HG03139 (cell line): ENCODE results near the gene PNMT.

Experiments used
- ATAC-seq: cut with Tn5 transposase; IDR thresholded peaks from one replicate; pipeline ENCODE4 v1.9.1; 2021; ENCODE audit not compliant: unreplicated experiment

PNMT gene, protein sequence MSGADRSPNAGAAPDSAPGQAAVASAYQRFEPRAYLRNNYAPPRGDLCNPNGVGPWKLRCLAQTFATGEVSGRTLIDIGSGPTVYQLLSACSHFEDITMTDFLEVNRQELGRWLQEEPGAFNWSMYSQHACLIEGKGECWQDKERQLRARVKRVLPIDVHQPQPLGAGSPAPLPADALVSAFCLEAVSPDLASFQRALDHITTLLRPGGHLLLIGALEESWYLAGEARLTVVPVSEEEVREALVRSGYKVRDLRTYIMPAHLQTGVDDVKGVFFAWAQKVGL

DNA sequence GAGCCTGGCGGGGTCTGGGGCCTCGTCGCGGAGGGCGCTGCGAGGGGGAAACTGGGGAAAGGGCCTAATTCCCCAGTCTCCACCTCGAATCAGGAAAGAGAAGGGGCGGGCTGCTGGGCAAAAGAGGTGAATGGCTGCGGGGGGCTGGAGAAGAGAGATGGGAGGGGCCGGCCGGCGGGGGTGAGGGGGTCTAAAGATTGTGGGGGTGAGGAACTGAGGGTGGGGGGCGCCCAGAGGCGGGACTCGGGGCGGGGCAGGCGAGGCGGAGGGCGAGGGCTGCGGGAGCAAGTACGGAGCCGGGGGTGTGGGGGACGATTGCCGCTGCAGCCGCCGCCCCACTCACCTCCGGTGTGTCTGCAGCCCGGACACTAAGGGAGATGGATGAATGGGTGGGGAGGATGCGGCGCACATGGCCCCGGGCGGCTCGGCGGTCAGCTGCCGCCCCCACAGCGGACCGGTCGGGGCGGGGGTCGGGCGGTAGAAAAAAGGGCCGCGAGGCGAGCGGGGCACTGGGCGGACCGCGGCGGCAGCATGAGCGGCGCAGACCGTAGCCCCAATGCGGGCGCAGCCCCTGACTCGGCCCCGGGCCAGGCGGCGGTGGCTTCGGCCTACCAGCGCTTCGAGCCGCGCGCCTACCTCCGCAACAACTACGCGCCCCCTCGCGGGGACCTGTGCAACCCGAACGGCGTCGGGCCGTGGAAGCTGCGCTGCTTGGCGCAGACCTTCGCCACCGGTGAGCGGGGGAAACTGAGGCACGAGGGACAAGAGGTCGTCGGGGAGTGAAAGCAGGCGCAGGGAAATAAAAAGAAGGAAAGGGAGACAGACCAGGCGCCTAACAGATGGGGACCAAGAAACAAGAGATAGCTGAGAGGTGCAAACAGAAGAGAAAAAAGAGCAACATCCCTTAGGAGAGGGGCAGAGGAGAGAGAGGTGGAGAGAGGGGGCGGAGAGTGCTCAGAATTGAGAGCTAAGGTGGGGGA lies at the start of gene PNMT:
PNMT (plus strand) TSS at position 509 of the 980 bp plus-strand sequence; CDS start at position 532, 23 bp downstream.
- no peak for ATAC-seq

DNA sequence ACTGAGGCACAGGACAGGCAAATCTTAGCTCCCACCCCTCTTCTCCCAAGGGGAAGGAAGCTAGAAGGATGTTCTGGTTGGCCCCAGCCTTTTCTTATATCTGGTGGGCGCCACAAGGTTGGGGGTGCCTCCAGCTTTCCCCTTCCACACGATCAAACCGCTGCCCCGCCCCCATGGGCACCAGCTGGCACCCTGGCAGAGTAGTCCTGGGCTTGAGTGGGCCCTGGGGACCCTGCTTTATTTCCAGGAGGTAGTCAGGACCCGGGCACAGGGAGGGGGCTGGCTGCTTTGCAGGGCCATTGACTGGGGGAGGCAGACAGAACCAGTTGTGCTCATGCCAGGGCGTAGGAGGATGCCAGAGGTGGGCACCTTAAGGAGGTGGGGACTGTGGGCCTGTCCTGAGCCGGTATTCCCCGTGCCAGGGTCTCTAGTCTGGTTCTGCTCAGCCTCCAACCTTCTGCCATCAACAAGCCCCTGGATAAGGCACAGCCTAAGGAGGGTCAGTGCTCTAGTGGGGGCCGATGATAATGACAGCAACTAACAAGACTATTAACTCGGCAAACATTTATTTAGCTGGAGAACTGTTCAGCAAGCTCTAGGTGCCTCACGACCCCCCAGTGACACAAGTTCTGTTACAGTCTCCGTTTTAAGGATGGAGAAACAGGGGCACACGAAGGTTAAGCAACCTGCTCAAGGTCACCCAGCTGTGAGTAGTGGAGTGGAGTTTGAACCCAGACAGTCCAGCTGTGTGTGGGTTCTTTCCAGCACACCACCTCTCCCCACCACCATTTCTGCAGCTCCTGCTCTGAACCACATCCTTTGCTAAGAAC lies 49.1 kb upstream of the PNMT start:
- no peak for ATAC-seq

DNA sequence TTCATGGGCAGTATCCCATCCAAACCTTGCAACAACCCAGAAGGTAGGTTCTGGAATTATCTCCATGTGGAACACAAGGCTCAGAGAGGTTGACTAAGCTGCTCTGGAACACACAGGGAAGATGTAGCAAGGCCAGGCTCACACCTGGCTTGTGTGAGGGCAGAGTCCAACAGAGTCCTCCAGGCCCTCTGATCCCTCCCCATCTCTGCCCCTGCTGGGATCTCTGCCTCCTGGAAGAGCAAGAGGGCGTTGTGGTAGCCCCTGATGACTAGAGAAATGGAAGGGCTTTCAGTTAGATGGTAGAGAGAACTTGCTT lies 48.5 kb upstream of the PNMT start:
- ATAC-seq, result no peak

DNA sequence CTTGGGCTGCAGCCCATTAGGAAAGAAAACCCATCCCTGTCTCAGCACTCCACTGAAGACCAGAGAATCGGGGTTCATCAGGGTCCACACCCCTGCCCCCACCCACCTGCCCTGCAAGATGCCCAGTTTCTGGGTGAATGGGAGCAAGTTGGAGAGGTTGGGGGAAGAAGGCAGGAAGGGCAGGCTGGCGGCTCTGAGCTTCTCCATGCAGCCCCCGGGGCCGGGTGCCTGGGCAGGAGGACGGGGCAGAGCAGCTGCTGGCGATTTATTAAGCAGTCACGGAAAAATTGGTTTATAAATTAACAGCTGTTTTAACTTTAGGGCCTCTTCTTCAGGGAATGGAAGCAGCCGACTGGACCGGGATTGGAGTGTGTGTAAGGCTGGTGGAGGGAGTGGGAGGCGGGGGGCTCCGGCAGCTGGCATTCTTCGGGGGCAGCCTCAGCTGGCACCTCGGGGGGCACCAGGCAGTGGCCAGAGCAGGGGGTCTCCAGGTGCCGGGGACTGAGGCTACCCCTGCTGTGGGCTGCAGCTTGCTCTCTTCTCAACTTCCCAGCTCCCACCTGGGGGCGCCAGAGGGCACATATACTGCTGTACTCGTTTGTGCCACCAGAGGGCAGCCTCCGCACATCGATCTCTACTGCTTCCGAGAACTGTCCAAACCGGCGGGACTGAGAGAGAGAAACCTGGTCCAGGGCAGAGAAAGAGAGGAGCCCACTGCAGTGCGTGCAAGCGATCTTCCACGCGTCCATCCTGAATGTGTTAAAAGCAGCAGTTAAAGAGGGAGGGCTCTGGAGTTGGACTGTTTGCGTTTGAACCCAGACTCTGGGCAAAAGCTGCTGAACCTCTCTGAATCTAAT lies 46.5 kb upstream of the PNMT start:
- ATAC-seq, result no peak

DNA sequence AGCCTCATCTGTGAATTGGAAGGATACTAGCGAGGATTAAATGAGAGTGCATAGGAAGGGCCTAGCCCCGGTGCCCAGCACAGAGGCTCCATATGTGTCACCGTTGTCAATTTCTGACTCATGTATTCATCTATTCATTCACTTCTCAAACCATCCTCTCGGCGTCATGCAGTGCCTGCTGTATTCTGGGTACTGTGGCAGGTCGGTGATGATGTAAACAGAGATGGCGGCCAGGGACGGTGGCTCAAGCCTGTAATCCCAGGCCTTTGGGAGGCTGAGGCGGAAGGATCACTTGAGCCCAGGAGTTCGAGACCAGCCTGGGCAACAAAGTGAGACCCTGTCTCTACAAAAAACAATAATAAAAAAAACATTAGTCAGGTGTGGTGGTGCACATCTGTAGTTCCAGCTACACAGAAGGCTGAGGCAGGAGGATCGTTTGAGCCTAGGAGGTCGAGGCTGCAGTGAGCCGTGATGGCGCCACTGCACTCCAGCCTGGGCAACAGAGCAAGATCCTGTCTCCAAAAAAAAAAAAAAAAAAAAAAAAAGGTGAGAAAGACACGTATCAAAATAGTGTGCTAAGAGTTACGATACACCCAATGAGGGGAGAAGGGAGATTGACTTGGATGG lies 45.8 kb upstream of the PNMT start:
- no peak for ATAC-seq

DNA sequence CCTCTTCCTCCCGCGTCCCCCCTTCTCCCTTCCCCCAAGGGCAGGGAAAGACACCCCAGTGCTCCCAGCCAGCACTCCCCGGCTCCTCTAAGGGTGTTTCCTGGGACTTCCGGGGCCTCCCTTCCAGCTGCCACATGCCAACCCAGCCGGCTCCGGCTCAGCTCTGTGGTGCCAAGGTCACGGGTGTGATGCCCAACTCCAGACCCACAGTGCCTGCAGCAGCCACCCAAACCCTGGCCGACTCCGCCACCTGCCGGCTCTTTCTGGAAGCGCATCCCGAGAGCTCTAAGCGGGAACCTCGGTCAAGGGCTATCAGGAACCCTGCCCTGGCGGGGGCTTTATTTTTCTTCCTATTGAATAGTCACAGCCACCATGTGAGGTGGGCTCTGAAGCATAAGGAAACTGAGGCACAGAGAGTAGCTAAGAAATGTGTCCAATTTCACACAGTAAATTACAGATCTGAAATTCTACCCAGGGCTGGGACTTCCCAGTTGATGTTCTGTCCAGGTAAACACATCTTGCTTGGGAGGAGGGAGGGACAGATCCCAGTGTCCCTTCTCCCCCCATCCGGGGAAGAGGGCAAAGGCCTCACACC lies 44.8 kb upstream of the PNMT start:
- ATAC-seq, result no peak

DNA sequence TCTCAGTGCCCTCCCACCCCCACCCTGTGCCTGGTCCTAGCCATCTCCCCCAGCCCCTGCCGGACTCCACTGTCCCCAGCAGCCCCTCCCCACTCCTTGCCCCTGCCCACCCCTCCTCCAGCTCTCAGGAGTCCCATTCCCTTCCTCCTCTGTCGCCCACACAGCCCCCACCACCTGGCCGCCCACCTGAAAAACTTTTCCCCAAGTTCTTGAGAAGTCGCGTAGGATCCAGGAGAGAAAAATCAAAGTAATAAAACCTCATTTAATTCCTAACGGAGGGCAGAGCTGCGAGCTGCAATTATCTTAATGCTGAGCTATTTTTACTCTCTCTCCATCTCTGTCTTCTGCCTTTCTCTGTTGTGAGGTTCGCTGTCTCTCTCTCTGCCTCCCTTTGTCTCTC lies 43.9 kb upstream of the PNMT start:
- ATAC-seq, result no peak

DNA sequence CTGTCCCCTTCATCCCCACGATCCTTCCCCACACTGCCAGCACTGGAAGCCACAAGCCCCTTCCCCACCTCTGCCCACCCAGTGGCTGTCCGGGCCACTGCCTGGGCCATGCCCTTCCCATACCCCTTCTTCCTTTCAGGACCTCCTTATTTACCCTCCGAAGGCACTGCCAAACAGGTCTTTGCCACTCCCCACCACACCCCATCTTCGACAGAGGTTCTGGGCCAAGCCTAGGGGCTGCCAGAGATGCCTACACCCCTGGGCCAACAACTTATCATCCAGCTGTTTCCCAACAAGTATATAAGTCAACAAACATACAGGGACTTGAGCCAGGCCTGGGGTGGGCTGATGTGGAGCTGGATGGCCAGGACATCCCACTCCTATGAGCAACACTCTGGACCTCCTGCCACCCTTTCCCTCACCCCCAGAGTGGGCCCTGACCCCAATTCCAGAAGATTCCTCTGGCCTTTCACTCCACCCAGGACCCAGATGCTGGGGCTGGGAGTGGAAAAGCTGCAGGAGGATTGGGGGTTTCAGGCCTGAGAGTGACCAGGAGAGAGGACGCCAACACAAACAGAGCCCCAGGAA lies 43.0 kb upstream of the PNMT start:
- no peak for ATAC-seq

DNA sequence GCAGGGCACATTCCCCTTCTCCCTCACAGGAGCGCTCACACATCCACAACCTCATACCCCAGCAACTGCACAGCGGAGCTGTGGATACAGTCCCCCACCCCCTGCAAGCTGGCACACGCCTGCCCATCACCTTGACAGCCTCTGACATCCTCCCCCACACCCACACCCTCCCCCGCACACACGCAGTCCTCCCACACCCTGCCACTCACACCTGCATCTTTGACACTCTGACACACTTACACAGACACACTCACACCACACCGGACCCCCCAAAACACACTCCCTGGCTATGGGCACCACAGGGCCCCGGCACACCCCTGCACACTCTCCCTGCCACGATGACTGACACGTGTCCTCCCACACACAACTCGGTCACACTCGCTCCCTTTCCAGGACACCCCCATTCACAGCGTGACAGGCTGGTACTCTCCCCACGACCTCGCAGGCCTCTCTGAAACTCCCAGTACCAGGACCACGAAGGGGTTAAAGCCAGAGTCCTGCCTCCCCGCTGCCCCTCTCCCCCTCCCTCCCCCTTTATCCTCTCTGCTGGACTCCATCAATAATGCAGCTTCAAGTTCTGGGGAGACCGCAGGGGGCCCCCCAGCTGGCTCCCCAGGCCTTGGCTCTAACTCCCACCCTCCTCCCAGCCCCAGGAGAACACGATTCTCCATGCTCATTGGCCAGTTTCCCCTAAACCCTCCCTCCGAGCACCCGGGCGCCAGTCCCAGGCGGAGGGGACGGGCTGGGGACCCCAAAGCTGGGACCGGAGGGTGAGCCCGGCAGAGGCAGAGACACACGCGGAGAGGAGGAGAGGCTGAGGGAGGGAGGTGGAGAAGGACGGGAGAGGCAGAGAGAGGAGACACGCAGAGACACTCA lies 41.8 kb upstream of the PNMT start, which contains the start of gene PPP1R1B:
PPP1R1B (plus strand) TSS at position 782 of the 876 bp plus-strand sequence. CDS start 441 bp downstream, outside the sequence.
- no peak for ATAC-seq

DNA sequence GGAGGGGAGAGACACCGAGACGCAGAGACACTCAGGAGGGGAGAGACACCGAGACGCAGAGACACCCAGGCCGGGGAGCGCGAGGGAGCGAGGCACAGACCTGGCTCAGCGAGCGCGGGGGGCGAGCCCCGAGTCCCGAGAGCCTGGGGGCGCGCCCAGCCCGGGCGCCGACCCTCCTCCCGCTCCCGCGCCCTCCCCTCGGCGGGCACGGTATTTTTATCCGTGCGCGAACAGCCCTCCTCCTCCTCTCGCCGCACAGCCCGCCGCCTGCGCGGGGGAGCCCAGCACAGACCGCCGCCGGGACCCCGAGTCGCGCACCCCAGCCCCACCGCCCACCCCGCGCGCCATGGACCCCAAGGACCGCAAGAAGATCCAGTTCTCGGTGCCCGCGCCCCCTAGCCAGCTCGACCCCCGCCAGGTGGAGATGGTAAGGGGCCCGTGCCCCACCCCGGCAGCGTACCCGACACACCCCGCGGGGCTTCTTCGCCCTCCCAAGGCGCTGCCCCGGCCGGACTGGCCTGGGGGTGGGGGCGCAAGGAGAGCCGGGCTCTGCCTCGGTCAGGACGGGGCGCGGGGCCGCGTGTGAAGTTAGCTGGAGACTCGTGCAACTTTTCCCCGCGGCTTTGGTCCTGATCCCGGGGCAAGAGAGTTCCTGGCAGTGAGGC lies 41.1 kb upstream of the PNMT start:
- ATAC-seq, result no peak

DNA sequence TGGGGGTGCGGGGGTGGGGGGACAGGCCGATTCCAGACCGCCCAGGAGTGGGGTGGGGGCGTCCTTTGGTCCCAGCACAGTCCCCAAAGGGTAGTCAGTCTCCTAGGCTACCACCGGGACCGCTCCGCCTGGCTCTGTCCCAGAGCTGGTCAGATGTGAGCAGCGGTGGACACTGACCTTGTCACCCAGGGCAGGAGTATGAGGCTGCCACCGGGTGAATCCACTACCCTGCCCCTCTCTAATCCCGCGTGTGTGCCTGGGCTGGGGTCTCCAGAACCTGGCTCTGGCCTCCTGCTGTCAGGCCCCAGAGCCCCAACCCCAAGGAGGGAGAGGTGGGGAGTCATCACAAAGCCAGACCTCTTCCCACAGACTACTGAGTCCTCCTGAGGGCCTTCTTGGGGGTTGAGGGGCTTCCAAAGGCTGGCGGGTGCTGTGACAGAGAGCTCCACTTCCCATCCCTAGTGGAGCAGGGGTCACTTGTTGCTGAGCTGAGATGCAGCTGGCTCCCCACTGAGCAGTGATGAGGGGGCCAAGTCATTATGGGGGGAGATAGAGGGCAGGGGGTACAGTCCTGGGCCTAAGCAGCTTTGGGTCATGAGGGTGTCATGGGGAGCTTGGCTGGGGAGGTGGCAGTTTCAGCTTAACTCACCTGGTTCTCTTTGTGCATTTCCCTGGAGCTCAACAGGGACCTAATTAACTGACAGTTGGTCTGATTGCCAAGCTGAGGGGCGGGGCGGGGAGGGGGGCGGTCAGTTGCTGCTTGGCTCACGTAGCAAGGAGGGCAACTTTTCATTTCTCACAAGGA lies 40.3 kb upstream of the PNMT start:
- no peak for ATAC-seq

DNA sequence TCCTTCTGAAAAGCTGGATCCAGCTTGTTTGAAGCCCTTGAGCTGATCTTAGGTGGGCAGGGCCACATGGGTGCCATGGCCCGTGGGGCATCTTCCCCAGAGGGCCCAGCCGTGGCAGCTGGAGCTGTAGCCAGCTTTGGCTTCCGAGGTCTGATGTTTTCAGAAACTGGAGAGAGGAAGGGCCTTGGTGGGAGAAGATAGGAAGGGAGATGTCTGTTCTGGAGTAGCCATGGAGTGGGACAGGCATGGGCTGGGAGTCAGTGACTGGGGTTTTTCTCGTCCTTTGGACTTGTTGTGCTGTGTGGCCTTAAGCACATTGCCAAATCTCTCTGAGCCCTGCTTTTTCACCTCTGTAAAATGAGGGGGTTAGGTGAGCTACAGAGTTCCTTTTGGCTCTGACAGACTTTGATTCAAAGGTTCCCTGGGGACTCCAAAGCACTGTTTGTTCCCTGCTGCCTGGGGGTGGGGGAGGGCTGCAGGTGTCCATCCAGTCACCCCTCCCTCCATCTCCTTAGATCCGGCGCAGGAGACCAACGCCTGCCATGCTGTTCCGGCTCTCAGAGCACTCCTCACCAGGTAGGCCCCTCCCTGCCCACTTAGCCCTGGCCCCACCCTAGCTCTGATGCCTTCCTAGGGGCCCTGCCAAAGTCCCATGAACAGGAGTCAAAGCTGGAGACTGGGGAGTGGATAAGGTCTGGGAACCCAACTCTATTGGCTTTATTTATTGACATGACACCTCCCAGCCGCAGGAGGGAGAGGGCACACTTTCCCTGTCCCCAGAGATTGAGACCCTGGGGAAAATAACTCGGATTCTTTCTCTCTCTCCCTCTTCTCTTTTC lies 39.4 kb upstream of the PNMT start:
- no peak for ATAC-seq

DNA sequence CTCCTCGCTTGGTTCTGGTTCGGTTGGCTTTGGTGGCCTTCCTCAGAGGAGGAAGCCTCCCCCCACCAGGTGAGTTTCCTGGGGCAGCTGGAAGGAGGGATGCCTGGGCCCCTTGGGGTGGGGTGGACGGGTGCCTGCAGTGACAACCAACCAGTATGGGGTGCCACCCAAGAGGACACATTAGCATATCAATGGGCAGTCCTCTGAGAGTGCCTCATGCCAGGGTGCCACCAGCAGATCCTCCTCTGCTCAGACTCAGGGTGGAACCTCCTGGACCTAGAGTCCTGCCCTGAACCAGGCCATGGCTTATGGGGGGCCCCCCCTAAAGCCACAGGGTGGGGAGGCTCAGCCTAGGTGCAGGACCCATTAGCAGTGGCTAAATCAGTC lies 38.8 kb upstream of the PNMT start:
- no peak for ATAC-seq

DNA sequence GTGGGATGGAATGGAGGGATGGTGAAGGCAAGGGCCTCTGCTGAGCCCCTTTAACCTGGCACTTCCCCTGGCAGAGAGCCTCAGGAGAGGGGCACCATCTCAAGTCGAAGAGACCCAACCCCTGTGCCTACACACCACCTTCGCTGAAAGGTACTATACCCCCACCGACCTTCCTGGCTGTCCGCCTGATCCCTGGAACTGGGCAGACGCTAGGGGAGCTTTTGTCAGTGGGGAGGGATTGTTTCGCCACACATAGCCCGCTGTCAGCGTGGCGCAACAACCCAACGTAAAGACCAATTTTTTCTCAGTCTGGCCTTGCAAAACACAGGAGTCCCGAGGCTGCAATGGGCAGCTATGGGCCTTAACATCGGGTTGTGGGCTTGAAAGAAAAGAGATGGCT lies 38.4 kb upstream of the PNMT start:
- no peak for ATAC-seq

DNA sequence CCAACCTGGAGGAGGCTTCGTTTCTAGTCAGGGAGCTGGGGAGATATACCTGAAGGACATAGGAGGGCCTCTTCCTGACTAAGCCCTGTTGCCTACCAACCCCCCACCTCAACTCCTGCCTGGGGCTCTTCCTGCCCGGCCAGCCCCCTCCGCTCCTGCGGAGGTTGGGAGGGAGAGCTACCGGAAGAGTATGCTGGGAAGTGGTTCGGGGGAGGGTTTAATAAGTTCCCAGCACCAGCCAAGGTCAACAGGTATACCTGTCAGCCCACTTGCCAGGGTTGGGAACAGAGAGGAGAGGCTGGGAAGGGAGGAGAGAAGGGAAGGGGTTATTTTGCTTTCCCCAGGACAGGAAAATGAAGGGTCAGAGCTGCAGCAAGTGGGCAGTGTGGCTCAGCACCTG lies 36.9 kb upstream of the PNMT start:
- no peak for ATAC-seq
